GM18868 (cell line): ENCODE measurements around the gene LDLRAD4.

Source experiments
- ATAC-seq: cut with Tn5 transposase; IDR thresholded peaks from one replicate; pipeline ENCODE4 v1.9.1; 2021; ENCODE audit warnings: mild to moderate bottlenecking, moderate library complexity; ENCODE audit not compliant: unreplicated experiment

The LDLRAD4 gene

DNA sequence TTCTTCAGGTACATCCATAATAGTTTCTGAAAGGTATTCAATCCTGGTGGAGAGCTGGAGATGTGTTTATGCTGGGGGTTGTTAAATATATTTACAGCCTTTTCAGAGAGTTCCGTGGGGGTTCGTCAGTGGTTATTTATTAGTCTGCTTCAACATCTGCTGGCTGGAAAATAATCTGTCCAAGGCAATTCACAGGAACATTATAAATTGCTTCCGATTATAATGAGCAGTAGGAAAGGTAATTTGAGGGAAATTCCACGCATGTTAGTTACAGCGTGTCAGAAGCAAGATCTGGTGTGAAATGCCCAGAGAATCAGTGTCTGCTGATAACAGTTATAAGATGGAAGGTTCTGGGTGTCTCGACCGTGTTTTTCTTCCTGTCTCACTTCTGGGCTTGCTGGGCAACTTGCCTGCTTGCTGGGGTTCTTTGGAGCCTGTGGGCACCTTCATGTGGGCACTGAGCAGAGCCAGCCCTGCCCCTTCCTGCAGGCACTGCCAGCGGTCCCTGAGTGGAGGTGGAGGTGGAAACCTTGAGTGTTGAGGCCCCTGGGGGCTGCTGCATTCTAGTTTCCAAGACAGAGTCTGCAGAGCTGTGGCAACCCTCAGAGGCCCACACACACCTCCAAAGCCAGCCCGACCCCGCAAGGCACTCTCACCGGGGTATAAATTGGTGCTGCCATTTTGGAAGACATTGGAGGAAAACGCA lies 322.1 kb downstream of the LDLRAD4 start:
- no peak for ATAC-seq

DNA sequence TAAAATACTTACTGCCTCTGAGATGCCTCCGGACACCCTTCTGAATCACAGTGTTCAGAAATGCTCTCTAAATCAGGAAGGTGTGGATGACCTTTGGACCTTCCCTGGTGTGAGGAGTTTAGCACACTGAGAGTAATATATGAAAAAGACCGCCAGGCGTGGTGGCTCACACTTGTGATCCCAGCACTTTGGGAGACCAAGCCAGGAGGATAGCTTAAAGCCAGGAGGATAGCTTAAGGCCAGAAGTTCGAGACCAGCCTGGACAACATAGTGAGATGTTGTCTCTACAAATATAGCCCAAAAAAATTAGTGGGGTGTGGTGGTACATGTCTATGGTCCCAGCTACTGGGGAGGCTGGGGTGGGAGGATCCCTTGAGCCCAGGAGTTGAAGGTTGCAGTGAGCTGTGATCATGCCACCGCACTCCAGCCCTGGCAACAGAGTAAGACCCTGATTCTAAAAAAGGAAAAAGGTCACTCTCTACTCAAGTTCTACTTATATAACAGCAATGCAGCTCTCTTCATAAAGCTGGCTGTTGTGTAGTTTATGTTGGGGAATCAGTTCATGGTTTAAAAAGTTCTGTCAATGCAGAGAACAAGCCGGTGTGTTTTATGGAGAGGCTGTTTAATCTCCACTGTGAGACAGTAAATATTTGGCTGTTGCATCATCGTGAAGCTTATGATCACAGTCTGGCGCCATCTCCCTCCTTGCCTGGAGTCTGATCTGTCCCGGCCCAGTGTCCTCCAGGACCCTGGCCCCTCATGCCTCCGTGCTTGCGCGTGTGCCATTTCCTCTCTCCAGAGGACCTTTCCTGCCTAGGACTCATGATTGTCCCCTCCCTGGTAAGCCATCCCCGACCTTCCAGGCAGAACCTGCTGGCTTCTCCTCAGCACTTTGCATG lies 323.3 kb downstream of the LDLRAD4 start:
- no peak for ATAC-seq

DNA sequence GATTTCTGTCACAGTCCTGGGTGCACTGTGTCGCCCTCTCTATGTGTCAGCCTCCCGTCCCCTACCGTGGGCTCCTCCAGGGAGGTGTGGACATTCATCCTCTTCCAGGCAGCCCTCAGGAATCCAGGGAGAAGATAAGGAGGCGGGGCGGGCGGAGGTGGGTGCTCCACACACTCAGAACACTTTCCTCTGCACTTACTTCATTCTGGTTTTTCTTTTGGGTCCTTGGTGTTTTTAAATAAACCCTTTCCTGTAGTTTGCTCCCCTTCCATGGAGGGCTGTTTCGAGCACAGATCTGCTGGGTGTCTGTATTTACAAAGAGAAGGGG lies 323.9 kb downstream of the LDLRAD4 start:
- no peak for ATAC-seq

DNA sequence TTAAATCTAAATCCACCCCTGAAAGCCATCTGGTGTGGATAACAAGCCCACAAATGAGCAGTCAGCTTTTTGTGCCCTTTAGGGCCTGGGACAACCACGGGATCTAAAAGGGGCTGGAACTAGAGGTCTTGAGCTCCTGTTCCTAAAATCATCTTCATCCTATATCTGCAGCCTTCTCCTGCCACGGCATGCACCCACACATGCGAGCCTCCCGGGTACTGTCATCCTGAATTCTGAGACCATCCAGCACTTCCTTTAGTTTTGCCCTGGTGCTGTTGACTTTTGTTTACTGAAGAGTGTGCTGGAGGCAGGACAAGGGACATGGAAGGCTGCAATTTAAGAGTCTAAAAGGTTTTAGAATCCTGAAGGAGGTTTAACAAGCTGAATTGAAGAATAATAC lies 324.6 kb downstream of the LDLRAD4 start:
- no peak for ATAC-seq

DNA sequence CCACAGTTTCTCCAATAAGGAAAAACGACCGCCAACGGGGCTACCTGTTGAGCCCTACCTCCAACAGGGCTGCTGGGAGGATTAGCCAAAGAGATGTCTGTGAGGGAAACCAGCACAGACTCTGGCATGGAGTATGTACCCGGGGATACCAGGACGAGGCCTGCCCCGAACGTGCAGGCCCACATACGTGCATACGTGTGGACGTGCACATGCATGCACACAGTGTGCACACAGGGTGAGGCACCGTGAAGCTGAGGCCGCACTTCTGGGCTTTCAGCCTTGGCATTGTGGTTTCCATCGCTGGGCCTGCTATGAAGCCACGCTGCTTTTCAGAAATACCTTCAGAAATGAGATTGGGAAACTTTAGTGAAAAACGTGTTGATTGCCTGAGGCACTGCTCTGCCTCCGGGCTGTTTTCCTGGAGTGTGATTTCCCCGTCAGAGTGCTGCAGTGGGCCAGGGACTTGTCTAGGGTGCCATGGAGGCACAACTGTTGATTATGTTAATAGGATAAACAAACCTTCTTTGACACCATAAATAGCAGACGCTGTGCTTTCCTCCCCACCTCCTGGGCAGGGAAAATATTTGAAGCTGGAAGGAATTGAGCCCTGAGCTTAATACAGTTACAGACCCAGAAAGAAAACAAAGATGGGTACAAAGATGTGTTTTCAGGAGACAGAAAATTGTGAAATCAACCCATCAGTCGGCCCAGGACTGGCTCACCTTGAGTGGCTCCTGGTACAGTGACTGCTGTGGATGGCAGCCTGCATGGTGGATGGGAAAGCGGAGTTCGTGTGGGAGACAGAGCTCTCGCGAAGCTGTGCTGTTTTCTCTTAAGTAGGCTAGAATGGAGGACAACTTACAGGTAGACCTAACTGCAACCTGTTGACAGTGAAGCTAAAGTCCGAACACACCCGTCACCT lies 325.5 kb downstream of the LDLRAD4 start:
- no peak for ATAC-seq

DNA sequence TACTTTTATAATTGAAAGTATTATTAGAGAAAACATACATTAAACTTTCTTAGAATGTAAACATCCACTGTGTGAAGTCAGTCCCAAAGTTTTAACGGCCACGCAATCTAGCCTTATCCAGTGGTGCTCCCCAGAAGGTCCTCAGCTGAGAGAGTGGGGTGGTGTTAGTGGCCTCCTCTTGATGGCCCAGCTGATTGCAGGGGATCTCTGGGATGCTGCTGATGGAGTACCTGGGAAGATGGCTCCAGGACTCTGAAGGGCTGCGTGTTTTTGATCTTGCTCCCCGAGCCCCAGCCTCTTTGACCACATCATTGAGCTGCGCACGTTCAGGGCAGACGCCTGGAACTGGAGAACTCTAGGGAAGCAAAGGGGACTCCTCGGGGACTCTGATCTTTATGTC lies 326.4 kb downstream of the LDLRAD4 start:
- no peak for ATAC-seq

DNA sequence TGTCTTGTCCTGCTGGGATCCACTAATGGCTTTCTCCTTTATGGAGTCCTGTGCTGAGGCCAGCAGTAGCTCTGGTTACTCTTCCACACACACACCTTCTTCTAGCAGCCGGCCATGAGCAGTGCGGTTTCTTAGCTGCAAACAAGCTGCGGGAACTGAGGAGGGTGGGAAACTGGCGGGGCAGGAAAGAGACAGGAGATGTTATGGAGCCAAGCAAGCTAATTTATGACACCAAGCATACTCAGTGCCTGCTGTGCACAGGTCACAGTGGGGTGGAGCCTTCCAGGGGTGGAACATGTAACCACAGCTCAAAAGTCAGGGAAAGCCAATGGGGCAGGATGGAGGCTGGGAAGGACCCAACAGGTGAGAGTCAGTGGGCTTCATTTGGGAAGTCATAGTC lies 327.0 kb downstream of the LDLRAD4 start:
- no peak for ATAC-seq

DNA sequence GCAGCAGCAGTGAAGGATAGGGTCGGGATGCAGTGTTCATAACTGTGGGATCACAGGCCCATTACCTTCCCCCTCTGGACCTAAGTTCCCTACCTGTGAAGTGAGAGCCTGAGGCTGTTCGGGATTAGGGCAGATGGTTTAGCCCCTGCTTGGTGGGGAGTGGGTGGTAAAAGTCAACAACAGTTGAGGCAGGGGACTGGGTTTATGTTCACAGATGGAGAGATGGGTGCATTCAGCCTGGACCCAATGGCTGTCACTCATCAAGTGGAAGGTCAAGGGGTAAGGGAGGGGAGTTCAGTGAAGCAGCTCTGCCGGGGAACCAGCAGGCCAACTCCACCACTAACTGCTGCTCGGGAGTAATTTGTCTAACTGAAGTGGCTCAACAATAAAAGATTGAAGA lies 327.4 kb downstream of the LDLRAD4 start:
- no peak for ATAC-seq

DNA sequence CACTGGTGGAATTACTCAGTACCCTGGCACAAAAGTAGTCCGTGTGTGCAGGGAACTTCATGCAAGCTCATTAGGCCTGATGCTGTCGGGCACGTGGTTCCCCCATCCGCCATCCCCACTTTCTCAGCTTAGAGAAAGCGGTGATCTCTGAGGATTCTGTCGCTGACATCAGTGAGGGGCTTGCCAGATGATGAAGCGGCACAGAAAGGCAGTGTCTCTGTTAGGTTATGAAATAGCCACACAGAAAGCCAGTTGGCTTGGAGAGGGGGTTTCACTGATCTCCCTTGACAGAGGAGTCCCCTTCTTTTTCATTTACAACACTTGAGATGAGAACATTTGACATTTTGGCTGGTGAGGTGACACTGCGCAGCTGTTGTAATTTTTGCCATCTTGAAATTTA lies 328.1 kb downstream of the LDLRAD4 start:
- no peak for ATAC-seq

DNA sequence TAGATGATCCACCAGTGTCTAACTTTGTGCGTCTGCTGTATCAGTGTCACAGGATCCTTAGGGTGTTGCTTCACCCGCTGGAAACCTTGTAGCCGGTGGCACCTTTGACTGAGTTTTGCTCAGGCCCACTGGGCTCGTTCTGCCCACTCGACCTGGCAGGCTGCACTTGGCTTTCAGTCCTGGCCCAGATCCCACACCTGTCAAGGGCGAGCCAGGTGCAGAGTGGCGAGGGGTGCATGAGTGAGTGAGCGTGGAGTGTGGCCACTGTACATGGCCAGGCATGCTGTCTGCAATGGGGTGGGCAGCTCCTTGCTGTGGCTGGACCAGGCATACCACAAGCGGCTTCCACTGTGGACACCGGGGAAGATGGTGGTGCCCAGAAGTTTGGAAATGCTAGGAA lies 328.8 kb downstream of the LDLRAD4 start:
- ATAC-seq = no peak

DNA sequence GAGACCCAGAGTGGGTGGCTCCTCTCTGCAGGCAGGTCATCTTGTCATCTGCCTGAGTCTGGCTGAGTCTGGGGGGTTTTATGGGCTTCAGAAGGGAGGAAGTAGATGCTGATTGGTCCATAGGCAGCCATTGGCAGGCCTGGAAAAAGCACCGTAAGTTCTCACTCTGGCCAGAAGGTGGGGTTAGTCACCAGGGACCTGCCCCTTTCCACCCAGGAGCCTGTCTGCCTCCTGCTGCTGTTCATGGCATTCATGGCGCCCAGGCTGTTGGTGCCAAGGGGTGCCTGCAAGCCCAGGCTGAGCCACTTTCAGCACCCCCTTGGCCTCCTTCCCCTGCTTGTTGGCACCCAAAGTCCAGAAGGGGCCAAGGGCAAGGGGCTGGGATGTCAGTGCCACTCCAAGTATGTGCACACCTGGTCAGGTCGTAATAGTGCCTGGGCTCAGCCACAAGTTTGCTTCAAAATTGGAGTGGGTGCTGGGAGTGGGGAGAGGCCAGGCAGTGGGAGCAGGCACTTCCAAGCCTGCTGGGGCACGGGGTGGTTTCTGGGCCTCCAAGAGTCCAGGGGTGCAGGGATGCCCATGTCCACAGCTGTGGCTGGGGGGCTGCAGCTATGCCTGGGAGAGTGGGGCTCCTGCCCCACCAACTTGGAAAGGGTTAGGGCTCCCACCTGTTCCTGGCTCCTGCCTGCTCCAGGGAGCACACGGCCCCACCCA lies 329.7 kb downstream of the LDLRAD4 start:
- ATAC-seq = no peak

DNA sequence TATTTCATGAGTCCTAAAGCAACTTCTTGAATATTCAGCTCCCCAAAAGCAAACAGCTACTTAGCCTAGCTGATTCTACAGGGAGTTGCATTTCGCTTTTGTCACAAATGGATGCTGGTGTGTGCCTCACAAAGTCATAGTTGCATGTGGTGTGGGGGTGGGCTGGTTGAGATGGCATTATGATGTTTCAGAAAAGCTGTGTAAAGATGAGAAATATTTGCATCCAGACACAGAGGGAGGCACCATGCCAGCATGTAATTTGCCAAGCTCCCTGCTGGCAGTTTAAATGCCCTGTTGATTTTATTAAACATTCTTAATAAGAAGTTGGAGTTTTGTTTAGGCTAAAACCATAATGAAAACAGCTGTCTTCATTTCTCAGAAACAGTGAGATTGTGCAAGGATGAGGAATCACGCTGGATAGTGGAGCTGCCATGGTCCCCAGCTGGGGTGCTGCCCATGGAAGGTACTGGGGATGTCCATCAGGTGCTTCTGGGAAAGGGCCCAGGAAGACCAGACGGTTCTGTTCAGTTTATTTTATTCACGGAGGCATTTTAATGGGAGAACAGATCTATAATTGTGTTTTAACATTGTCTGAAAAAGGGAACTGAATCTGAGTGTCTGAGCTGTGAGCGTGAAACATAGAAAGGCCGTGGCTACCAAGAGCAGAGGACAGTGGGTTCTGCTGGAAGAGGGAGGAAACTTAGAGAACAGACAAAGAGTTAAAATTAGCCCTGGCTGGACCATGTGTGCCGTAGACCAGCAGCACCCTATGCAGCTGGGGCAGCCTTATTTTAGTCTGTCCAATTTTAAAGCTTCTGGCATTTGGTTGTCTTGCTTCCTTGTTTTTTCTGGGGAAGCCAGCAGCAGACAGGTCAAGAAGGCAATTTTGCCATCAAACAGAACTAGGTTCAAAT lies 330.7 kb downstream of the LDLRAD4 start:
- ATAC-seq = peak; percentile 84

DNA sequence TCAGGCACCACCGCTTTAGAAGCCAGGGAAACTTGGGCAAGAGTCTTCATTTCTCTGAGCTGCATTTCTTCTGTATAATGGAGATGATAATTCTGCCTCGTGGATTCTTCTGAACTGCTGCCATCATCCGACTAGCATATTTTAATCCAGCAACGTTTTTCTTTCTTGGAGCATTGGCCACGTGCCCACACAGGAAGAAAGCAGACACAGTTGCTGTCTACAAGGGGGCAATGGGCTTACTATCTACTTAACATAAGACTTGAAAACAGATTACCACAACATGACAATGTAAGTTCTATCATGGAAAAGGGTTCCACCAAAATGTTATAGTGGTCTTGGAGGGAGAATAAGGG lies 331.3 kb downstream of the LDLRAD4 start:
- no peak for ATAC-seq

DNA sequence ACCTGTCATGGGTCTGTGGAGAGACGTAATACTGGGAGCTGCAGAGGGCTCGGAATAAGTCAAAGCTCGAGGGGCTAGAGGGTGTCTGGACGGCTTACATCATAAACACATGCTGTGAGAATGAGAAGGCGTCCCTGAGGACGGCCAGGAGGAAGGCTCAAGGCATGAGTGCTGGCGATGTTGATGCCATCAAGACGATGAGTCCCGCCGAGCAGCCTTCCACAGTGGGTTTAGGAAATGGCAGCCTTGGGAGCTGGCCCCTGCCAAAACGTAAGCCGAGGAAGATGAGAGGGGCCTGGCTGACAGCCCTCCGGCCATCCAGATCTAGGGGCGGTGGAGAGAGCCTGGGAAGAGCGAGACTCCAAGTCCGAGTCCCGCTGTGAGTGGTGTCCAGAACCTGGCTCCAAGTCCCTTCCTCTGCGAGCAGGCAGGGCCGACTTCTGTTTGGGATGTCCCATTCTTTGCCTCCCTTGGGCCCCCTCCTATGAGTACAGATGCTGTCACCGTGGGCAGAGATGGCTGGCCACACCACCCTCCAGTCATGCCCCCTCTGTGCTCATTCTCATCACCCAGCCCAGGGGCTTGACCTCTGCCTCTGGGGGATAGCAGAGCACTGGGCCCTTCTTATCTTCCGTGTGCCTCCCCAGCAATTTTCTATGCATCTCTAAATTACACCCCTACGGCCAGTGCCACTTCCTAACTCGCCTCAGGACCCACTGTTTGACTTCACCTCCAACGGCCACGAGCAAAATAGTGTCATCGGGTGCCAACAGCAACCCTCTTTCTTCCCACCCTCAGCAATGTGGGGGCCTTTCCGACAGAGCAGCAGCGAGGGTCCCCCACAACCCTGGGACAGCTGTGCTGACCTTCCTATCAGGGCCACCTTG lies 332.1 kb downstream of the LDLRAD4 start:
- no peak for ATAC-seq

DNA sequence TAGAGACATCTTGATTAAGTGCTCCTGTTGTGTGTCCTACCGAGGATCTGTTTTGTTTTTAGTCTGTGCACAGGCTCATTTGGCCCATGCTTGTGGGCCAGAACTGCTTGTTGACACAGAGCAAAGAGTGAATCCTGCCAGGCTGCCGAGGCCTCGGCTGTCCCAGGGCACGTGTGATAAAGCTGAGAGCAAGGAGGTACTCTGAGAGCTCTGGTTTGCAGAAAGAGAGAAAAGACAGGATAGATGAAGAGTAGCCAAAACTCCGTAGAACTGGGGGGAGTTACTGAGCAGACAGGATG lies 332.7 kb downstream of the LDLRAD4 start:
- no peak for ATAC-seq

DNA sequence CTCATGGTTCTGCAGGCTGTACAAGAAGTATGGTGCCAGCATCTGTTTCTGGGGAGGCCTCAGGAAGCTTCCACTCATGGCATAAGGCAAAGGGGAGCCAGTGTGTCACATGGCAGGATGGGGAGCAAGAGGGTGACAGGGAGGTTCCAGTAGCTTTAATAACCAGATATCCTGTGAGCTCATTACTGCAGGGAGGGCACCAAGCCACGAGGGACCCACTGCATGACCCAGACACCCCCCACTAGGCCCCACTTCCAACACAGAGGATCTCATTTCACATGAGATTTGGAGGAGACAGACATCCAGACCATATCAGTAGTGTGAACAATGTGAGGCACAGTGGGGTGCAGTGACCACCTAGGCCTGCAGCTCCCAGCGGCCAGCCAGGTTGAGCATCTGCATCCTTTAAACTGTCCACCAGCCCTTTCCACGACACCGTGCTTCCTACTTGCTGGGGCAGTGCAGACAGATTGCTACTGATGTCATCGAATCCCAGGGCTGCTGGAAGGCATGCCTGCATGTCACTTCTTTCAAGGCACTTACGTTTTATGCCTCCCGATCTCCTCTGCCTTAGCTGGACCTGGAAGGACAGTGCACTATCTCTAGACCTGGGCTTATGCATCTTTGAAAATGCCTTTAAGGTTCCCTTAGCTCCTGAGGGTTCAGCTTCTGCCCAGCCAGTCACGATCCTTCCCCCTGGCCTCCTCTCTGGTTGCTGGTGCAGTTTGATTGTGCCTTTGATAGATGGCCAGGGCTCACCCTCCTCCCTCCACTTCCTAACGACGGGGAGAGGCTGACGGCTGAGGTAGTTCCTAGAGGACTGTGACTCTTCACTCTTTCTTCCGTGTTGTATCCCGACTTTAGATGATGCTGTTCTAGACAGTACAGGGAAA lies 333.5 kb downstream of the LDLRAD4 start:
- no peak for ATAC-seq

DNA sequence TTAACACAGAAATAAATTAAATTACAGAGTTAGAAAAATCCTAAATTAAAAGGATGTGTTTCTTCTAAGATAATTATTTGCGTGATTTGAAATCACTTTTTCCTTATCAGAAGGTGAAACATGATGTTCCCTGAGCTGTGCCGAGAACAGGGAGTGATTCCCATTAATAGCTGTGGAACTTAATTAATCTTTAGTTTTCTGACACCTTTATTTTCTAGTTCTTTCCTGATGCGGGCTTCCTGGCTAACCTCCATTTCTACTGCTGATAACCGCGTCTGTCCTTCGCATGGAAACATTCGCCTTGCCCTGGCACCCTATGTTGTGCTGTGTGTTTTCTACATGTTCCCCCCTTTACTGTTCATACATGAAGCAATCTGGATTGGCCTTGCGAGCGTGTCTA lies 334.9 kb downstream of the LDLRAD4 start:
- ATAC-seq = no peak

DNA sequence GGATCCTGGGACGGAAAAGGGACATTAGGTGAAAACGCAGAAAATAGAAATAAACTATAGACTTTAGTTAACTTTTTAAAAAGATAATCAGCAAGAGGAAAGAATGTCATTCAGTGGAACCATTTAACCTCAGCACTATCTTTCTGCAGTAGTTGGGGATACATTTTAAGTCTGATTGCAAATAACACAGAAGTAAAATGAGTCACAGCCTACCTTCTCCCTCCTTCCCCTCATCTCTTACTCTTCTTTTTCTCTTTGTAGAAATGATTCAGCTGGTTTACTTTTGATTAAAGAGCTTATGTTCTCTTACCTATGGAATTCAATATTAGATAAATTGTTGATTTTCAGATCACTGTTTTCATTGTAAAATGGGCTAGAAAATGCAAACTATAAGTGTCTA lies 336.6 kb downstream of the LDLRAD4 start:
- no peak for ATAC-seq
